RWPE1 (cell line): ENCODE measurements around the gene SLC15A5.

Source experiments
- CTCF ChIA-PET: fragments of 350-600 bp; sonication (Branson Sonifier 250); formaldehyde crosslinking; extraction: SDS; loops from one replicate; lab custom pipeline; 2021; lab: Yijun Ruan, JAX
- POLR2A ChIA-PET: fragments of 400-600 bp; formaldehyde crosslinking; extraction: SDS; loops from one replicate; lab custom pipeline; 2020; ENCODE audit warnings: antibody characterized with exemption; ENCODE audit not compliant: low non-redundant PET; lab: Yijun Ruan, JAX
- DNase-seq: peaks from one replicate; pipeline ENCODE4 v3.0.0; 2012; ENCODE audit warnings: low spot score
- H3K27ac ChIP-seq: fragments of 450-650 bp; 2 replicates; pipeline ENCODE4 v1.5.1; 2017
- CTCF ChIP-seq: fragments of 450-650 bp; conservative IDR thresholded peaks from 2 replicates; pipeline ENCODE4 v1.5.1; 2017; ENCODE audit warnings: low read depth, mild to moderate bottlenecking

SLC15A5 gene, protein sequence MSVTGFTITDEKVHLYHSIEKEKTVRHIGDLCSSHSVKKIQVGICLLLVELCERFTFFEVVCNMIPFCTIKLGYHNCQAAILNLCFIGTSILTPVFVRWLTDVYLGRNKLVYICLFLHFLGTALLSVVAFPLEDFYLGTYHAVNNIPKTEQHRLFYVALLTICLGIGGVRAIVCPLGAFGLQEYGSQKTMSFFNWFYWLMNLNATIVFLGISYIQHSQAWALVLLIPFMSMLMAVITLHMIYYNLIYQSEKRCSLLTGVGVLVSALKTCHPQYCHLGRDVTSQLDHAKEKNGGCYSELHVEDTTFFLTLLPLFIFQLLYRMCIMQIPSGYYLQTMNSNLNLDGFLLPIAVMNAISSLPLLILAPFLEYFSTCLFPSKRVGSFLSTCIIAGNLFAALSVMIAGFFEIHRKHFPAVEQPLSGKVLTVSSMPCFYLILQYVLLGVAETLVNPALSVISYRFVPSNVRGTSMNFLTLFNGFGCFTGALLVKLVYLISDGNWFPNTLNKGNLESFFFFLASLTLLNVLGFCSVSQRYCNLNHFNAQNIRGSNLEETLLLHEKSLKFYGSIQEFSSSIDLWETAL

DNA sequence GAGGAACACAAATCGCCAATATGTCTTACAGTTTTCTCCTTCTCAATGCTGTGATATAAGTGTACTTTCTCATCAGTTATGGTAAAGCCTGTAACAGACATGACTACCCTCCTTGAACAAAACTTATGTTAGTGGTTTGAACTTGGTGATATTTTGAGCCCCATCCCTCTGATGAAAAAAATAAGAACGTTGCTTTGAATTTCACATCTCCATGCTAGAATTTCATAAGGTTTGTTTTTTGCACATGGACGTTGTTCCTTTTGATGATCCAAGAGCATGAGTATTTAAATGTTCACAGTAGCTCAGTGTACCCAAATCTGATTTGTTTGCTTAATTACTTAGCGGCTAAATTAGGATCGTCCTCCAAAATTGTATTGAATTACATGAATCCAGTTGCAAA is at the start of gene SLC15A5:
Gene SLC15A5 (minus strand): TSS at position 101 of the 400 bp plus-strand sequence. CDS start 0 bp downstream, at position 101.
- ChIA-PET POLR2A (no interaction called here), CTCF (interaction anchor here (0.7 kb wide), 1 partner anchor 416 kb away, joined by 3 read pairs; no protein-coding TSS in a partner anchor)
- DNase-seq, result no peak
- TF ChIP-seq CTCF, result no peak
- no peak within 1 kb of the TSS for H3K27ac ChIP-seq

DNA sequence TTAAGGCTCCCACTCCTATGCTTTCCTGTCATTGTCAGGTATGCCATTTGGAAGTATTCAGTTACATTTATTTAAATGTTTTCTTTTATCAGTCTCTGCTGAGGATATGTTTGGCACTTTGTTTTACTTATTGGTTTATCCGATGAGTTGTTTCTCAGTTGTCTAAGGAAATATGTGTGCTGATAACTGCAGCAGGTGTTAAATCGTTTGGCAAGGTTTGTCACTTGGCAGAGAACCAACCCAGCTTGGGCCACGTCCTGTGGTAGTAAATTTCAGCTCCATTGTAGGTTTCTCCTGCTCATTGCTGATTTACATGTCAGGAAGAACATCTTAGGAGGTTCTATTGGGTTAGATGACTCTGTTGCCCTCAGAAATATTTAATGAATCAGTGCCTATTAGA is 47.9 kb upstream of the SLC15A5 start:
- CTCF ChIA-PET, result no interaction called here
- no peak for DNase-seq
- POLR2A ChIA-PET, result no interaction called here

DNA sequence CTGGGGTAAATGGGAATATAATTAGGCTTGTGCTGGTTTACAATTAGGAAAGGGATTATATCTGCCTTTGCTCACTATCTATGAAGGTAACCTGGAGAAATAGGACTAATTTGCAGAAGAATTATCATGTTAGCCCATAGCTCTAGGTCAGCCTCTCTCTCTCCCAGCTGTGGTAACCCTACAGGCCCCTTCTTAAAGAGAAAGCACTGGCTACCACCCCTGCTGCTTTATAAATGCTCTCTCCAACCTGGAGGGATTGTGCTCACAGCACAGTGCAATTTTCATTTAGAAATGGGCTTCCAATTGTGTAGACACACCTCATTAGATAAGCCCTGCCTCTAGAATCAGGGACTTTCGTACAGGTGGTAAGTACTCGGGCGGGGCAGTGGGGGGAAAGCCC is 47.3 kb upstream of the SLC15A5 start:
- ChIA-PET POLR2A (no interaction called here), CTCF (no interaction called here)
- no peak for TF ChIP-seq CTCF
- H3K27ac ChIP-seq, result no peak overlapping the region
- no peak for DNase-seq

More for the DNA sequence above, 47.9 kb upstream of the SLC15A5 start:
- no peak overlapping the region for H3K27ac ChIP-seq
- no peak for TF ChIP-seq CTCF

- CTCF ChIA-PET, result no interaction called here
- no peak overlapping the region for H3K27ac ChIP-seq
- no peak for DNase-seq
- POLR2A ChIA-PET, result no interaction called here
- no peak for TF ChIP-seq CTCF
Observed at GRCh38 chr12:16324272-16324671, 46.8 kb upstream of the SLC15A5 start.

DNA sequence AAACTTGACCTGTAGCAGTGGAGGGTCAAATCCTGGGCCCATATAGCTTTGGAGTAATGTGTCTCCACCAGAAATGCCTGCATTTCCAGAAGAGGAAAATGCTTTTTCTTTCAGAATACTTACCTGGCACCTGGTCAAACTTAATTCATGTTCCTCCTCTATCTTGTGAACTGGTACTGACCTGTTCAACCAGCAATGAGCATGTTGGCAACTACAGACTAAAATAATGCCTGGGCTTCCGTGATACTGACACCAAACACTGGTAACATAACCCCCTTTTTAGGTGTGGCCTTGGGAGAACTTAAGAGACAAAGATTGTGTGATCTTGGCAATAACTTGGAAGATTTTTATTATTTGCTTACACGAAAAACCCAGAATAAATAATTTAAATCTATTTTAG is 46.2 kb upstream of the SLC15A5 start:
- POLR2A ChIA-PET, result no interaction called here
- CTCF ChIA-PET, result no interaction called here

DNA sequence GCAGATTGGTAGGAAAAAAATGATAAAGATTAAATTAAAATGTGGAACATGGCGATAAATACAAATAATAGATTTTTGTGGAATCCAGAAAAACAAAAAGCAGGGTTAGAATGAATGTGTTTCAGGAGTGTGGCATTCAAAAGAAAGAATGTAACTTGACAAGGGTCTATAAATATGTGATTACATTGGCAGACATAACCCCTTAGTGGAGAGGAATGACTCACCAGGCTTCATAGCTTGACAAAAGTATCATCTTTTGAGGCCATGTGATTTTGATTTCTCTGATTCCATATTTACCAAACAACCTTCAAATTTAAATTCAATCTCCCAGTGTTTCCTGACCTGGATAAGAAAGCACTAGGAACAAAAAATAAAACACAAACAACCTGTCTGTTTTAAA is 45.5 kb upstream of the SLC15A5 start:
- ChIA-PET POLR2A (no interaction called here), CTCF (no interaction called here)
- no peak for DNase-seq

More for the DNA sequence above, 46.2 kb upstream of the SLC15A5 start:
- TF ChIP-seq CTCF, result no peak
- DNase-seq, result no peak
- H3K27ac ChIP-seq, result no peak overlapping the region

More for the DNA sequence above, 45.5 kb upstream of the SLC15A5 start:
- H3K27ac ChIP-seq, result no peak overlapping the region
- no peak for TF ChIP-seq CTCF
